Amniotic epithelial cell (primary cell): ENCODE data around the gene COL9A1.
"Not testable (repeated sequence)": the region's sequence is repeated elsewhere in the genome, so short reads cannot be mapped to it uniquely, and the experiment has no call there.

Experiments
- DNase-seq: peaks from one replicate; pipeline ENCODE4 v3.0.0-alpha.2; 2010; ENCODE audit warnings: low read depth

COL9A1 gene

DNA sequence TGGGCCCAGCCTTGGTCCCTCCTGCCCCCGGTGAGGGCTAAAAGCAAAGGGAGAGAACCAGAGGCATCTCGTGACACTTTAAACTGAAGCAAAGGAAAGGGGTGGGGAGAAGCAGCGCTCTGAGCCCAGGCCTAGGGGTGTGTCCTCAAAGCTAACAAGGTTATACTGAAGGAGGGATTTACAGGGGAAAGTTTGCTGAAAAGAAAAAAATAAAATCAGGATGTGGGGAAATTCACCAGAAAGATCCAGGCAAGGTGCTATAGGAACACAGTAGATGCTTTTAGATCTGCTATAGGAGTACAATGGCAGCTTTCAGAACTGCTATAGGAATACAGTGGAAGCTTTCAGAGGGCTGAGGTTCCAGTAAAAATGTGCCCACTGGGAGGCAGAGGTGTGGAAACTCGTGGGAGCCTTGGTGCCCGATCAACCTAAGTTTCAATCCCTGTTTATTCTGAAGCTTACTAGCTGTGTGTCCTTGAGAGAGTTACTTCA is at the start of gene COL9A1:
TSS of gene COL9A1 (minus strand) at position 51 of the 492 bp plus-strand sequence. CDS start 160 bp downstream, outside the sequence.
- no peak for DNase-seq

GRCh38 chr6:70351461-70351860 is 48.6 kb upstream of the COL9A1 start:
- DNase-seq, result no peak

- DNase-seq, result no peak
Measured at GRCh38 chr6:70345619-70346018, 42.7 kb upstream of the COL9A1 start.

DNA sequence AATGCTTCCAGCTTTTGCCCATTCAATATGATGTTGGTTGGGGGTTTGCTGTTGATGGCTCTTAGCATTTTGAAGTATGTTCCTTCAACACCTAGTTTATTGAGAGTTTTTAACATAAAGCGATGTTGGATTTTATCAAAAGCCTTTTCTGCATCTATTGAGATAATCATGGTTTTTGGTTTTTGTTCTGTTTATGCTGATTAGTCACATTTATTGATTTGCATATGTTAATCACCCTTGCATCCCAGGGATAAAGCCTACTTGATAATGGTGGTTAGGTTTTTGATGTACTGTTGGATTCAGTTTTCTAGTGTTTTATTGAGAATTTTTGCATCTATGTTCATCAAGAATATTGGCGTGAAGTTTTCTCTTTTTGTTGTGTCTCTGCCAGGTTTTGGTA is 40.4 kb upstream of the COL9A1 start:
- DNase-seq, result no peak

- not testable (repeated sequence) for DNase-seq
Measured at GRCh38 chr6:70339810-70340209, 36.9 kb upstream of the COL9A1 start.

DNA sequence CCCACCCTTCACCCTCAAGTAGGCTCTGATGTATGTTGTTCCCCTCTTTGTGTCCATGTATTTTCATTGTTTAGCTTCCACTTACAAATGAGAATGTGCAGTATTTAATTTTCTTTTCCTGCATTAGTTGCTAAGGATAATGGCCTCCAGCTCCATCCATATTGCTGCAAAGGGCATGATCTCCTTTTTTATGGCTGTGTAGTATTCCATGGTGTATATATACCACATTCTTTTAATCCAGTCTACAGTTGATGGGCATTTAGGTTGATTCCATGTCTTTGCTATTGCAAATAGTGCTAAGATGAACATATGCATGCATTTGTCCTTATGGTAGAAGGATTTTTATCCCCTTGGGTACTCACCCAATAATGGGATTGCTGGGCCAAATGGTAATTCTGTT is 35.9 kb upstream of the COL9A1 start:
- DNase-seq, result no peak

GRCh38 chr6:70337743-70338105 is 34.8 kb upstream of the COL9A1 start:
- DNase-seq, result no peak

DNA sequence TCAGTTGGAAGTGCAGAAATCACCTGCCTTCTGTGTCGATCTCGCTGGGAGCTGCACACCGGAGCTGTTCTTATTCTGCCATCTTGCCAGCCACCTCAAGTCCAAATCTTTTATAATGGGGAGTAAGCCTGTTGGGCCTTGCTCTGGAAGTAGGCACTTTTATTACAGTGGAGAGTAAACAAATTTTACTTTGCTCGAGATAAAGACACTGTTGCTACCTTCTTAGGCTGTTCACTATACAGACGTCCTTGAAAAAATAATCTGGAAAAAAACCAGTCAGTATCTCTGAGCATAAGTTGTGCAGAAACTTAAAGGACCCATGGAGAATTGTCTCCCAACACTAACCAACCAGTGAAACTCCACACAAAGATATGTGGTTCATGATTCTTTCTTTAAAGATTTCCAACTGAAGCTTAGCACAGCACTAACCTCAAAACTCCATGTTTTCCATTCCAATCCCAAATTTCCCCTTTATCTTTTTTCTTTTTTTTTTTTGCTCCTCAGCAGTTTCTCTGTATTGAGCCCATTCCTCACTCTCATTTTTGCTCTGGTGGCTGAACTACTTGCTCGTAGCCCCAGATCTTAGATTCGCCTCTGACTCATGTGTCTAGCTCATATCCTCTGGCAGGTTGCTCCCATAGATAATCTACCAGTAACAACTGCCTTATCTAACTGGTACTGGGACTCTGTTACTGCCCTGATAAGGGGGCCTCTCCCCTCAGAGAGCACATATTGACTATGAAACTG is 34.3 kb upstream of the COL9A1 start:
- DNase-seq, result no peak

DNA sequence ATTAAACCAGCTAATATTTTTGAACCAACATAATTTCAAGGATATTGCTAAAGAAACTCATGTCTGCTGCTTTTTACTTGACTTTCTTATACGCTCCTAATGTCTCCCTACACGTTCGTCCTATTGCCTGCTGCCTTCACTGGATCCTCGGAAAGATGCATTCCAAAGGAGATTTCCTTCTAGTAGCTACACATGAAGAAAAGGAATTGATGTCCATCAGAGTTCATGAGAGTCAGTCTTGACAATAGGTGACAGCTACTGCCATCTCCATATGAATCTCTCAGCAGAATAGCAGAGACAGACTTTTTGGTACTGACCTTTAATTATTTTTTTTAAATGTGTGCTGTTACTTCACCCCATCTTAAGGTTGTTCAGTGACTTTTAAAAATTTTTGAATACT is 24.2 kb upstream of the COL9A1 start:
- no peak for DNase-seq

- no peak for DNase-seq
Measured at GRCh38 chr6:70325009-70325408, 22.1 kb upstream of the COL9A1 start.

DNA sequence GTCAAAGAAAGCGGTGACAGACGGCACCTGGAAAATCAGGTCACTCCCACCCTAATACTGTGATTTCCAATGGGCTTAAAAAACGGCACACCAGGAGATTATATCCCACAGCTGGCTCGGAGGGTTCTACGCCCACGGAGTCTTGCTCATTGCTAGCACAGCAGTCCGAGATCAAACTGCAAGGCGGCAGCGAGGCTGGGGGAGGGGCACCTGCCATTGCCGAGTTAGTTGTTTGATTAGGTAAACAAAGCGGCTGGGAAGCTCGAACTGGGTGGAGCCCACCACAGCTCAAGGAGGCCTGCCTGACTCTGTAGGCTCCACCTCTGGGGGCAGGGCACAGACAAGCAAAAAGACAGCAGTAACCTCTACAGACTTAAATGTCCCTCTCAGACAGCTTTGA is 14.9 kb upstream of the COL9A1 start:
- DNase-seq, result not testable (repeated sequence)

DNA sequence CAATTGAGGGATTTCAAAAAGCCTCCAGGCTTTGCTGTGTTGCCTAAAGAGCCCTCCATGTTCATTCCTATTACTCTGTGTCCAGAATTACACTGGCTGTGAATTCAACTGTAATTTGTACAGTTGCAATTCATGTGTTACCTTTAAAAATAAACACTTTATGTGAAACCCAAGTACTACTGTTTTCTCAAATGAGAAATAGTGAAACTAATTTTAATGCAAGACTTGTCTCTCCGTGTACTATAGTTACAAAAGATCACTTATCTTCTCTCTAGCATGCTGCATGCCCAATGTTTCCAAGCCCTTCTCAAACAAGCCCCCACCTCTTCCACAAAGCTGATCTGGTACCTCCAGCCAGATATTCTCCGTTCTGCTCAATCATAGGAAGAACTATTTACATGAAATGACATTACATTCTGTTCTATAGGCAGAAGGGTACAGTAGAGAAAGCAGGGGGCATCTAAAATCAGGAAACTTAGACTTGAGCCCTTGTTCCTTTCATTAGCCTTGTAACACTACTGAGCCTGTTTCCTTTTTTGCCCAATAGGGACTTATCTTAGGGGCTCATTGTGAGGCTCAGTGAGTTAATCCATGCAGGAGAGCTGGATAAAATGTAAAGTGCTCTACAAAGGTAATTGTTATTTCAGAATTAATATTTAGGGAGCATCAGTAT is 12.3 kb upstream of the COL9A1 start:
- no peak for DNase-seq

DNA sequence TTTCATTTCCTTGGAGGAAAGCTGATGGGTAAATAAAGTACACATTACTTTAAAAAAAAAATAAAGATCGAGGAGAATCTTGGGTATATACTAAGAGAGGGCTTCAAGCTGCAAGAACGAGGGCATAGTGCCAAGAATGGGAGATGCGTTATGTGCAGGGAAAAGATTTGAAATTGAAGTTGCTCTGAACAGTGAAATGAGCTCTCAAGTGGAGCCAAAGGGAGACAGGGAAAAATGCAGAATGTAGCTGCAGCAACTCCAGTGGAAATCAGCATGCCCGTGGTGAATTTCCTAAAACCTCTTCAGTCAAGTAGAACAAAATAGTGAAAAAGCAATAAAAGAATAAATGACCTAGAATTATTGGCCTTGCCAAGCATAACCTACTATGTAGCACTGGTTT is 11.4 kb upstream of the COL9A1 start:
- DNase-seq, result no peak

GRCh38 chr6:70312165-70312745 is 9.4 kb upstream of the COL9A1 start:
- peak; percentile 94 for DNase-seq

DNA sequence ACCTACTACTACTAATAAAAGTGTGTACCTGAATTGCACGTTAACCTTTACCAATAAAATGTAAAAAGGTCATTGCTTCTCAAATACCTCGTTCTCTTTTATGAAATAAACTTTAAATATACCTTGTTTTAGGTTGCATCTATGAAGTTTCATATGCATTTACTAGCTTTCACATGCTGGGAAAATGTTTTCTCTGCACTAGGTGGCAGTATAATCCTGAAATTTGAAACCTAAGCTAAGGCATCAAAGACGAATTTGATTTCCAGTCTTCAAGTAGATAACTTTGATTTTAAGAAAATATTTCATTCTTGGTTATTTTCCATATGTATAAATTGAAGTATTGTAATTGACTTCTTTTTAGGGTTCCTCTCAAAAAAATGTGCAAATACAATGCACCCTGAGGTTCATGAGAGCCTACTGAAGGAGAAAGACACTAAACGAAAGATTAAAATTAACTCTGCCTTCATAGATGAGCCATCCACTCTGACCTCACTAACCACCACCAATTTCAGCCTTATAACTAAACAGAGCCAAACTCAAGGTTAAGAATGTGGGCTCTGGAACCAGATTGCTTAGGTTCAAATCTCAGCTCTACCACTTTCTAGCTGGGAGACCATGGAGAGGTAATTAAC is 7.3 kb upstream of the COL9A1 start:
- DNase-seq, result peak; percentile 47

DNA sequence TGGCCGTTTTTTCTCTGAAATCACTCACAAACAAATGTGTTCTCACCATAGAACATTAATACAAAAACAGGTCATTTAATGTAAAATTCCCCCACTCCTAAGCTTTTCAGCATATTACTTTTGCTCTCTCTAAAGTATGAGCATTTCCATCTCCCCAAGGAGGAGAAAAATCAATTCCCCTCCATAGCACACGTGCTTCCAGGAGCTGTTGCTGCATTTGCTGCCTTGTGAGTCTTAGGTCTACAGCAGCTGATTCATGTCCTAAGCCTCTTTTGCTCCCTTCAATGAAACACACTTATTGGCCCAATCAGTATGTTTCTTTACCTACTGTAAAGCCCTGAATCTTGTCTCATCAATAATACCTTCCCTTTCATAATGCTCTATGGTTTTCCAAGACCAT is 6.4 kb upstream of the COL9A1 start:
- DNase-seq, result no peak

DNA sequence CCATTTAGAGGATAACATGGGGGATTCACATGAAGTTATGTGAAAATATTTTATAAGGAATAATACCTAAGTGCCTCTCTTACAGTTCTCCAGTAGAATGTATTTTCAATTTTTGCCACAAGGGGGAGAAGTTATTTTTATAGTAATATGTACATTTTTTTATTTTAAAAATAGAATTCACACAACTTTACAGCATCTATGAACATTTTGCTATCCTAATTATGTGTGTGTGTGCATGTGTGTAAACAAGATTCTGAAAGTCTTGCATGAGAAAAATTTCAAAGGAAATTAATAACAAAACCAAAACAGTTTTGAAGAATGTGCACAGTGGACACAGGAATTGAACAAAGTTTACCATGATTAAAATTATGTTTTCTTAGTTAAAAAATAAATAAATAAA is 5.3 kb upstream of the COL9A1 start:
- not testable (repeated sequence) for DNase-seq

DNA sequence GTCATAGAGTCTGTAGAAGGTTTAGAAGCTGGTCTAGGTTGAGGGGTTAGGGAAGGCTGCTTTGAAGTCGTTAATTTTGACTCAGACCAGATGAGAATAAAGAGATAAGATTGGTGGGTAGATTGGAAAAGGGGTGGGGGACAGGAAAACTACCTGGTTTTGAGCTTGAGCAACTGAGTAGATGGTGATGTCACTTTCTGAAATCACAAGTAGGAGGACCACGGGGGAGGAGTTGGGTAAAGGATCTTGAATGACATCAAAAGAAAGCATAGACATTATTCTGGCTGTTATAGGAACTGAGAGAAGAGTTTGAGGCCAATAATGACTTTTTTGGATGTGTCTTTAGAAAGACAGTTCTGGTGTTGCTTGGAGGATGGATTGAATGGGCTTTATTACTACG is 4.1 kb upstream of the COL9A1 start:
- no peak for DNase-seq

DNA sequence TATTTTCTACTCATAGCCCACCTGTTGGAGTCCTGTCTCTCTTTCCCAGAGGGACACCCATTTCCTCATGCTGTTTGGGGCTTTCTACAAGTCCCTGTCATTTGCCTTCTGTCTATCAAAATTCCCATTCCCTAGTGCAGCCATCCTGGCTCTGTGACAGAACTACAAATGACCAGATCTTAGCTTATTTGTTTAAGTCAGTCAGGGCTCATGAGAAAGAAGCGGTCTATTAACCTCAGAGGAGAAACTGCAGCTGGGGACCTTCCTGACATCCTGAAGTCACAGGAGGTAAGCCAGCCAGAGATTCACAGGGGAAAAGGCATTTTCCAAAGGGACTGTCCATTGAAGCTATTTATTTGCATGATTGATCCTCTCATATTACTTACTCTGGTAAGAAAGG is 1.7 kb upstream of the COL9A1 start:
- no peak for DNase-seq

GRCh38 chr6:70299456-70299855 is 3.4 kb downstream of the COL9A1 start:
- peak; percentile 32 for DNase-seq

DNA sequence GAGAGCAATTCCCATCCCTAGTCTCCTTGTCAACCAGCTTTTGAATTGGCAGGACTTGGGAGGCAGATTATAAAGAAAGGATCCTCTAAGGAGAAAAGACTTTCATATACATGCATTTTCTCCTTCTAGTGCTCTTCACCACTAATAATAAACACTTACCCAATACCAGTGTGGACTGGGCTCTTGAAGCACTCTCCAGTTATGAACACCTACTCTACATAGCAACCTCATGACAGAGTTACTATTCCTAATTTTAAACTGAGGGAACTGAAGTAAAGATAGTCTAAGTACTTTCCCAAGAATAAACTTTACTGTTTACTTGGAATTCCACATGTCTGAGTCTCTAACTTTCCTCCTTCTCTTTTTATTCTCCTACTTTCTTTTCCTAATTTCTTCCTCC is 4.8 kb downstream of the COL9A1 start:
- no peak for DNase-seq

DNA sequence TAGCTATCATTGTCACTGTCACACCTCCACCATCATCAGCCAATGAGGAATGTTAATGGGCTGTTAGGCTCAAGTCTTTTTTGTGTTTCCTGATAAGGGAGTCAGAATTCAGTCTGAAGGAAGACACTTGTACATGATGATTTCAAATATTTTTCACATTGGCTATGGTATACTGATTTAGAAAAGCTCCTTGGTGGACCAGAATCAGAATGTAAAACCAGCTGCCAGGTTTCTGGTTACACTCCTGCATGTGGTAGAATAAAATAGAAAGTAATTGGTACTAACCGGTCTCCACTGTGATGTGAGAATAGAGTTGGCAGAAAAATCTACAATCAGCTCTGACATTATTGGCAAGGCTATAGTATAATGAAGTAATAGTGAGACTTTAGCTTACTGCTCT is 10.7 kb downstream of the COL9A1 start:
- DNase-seq, result no peak

- no peak for DNase-seq
Measured at GRCh38 chr6:70289299-70289698, 13.6 kb downstream of the COL9A1 start.
